ENCODE data around the gene GJC1.
"Not testable (repeated sequence)": the region's sequence is repeated elsewhere in the genome, so short reads cannot be mapped to it uniquely, and the experiment has no call there.

The GJC1 gene

GRCh38 chr17:44757918-44758413, 72.1 kb downstream of the GJC1 start:
- no peak for DNase-seq

GRCh38 chr17:44757045-44757917, 72.8 kb downstream of the GJC1 start:
- DNase-seq = no peak

GRCh38 chr17:44755180-44755579, 74.9 kb downstream of the GJC1 start:
- DNase-seq = not testable (repeated sequence)

- no peak for DNase-seq
These were observed 75.8 kb downstream of the GJC1 start for GRCh38 chr17:44754276-44754675.

GRCh38 chr17:44752953-44753861, 76.9 kb downstream of the GJC1 start:
- DNase-seq = no peak

- DNase-seq = peak; percentile 52
These were observed 78.3 kb downstream of the GJC1 start for GRCh38 chr17:44751806-44752205.

- DNase-seq = peak; percentile 13
These were observed 78.8 kb downstream of the GJC1 start for GRCh38 chr17:44751331-44751730.

- DNase-seq = no peak
These were observed 80.1 kb downstream of the GJC1 start for GRCh38 chr17:44749980-44750318.

GRCh38 chr17:44749076-44749979, 80.8 kb downstream of the GJC1 start:
- no peak for DNase-seq

Measured in DMS79 (cell line).